Bronchial epithelial cell (primary cell): ENCODE data around the gene SLC30A1. TPM values are rescaled to one million over a fixed set of nuclear protein-coding genes. Genes with fewer than 3 reads are reported as not detected.
"Not testable (repeated sequence)": the region's sequence is repeated elsewhere in the genome, so short reads cannot be mapped to it uniquely, and the experiment has no call there.

Experiments
- DNase-seq: peaks from one replicate; pipeline ENCODE4 v3.0.0-alpha.2; 2010; ENCODE audit warnings: low read depth
- FAIRE-seq: peaks from 2 replicates; lab custom pipeline; 2011; peaks lifted over from hg19 to GRCh38; lab: Jason Lieb, UNC
- H3K27me3 ChIP-seq: 2 replicates; pipeline ENCODE4 v1.5.1; 2011; ENCODE audit warnings: low read length; ENCODE audit not compliant: control insufficient read depth, insufficient read depth
- H3K36me3 ChIP-seq: 2 replicates; pipeline ENCODE4 v1.5.1; 2011; ENCODE audit warnings: low read length; ENCODE audit not compliant: control insufficient read depth, insufficient read depth
- H3K4me3 ChIP-seq: 2 replicates; pipeline ENCODE4 v1.5.1; 2011; ENCODE audit warnings: mild to moderate bottlenecking, low read depth, low read length, control low read depth
- CTCF ChIP-seq: IDR thresholded peaks from 2 replicates; pipeline ENCODE4 v1.5.1; 2011; ENCODE audit warnings: mild to moderate bottlenecking, moderate library complexity, low read length, control low read depth, inconsistent platforms; ENCODE audit not compliant: insufficient read depth, severe bottlenecking
- total RNA-seq: library from RNA; depleted of rRNA; stranded (reverse); fragments of >200 nt; gene quantifications from 2 replicates; pipeline ENCODE4 v1.2.1, GENCODE V29; 2014

Gene SLC30A1, protein sequence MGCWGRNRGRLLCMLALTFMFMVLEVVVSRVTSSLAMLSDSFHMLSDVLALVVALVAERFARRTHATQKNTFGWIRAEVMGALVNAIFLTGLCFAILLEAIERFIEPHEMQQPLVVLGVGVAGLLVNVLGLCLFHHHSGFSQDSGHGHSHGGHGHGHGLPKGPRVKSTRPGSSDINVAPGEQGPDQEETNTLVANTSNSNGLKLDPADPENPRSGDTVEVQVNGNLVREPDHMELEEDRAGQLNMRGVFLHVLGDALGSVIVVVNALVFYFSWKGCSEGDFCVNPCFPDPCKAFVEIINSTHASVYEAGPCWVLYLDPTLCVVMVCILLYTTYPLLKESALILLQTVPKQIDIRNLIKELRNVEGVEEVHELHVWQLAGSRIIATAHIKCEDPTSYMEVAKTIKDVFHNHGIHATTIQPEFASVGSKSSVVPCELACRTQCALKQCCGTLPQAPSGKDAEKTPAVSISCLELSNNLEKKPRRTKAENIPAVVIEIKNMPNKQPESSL
- total RNA-seq, result 29.0 and 36.4 TPM in 2 replicates

DNA sequence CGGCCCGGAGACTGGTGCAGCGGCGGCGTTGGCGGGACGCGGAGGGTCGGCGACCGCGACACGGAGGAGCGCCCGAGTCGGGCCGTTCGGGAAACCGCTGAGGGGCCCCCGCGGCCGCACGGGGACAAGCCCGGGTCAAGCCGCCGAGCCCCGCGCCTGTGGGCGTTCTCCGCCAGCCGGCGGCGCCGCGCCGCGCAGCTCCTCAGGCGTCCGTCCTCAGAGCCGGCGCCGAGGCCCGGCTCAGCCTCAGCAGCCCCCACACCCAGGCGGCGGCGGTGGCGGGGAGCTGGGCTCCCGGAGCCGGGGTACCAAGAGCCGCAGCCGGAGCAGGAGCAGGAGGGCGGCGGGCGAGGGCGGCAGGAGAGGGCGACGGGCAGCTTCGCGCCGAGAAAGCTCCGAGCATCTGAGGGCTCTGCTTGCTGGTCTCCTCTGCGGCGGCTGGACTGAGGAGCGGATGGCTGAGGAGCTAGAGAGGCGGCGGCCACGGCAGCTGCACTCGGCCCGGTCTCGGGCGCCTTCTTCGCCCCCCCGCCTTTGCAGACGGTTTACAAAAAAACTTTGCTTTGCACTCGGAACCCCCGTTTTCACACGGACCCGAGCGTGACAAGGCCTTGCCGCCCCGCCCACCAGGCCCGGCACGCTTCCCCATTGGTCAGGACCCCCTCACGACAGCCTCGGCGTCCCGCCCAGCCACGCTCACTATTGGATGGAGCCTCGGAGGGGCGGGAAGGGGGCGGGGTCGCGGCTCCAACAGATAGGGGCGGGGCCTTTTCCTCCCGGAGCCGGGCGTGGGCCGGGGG is at the start of gene SLC30A1:
Gene SLC30A1, minus strand, starts transcription at position 522 of the 800 bp plus-strand sequence. CDS start 549 bp downstream, outside the sequence.
- DNase-seq, result peak; percentile 90
- Histone ChIP-seq H3K27me3 (no peaks in the 10 kb centered on the region), H3K36me3 (no peaks in the 10 kb centered on the region), H3K4me3 (peak within 1 kb of the TSS; percentile 65)
- TF ChIP-seq CTCF, result no peak
- no peak for FAIRE-seq

- TF ChIP-seq CTCF, result no peak
Observed at GRCh38 chr1:211628417-211628816, 49.5 kb upstream of the SLC30A1 start.

DNA sequence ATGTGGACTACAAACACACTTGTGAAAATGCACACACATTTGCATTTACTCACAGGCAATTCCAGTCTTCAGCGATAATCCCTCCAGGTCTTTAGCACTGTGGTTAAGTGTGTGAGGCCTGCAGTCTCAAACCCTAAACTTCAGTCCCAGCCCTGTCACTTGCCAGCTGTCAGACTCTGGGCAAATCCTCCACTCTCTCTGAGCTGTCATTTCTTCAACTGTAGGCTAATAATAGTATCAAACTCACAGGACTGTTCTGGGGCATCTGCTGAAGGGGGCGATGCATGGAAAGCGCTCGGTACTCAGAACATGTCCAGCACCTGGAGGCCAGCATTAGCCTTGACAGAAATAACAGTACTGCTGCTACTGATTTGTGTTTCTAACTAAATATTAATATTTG is 48.3 kb upstream of the SLC30A1 start:
- Histone ChIP-seq H3K36me3 (no peaks in the 10 kb centered on the region), H3K27me3 (no peaks in the 10 kb centered on the region), H3K4me3 (no peak overlapping the region)
- FAIRE-seq (no peak), DNase-seq (no peak)
- no peak for TF ChIP-seq CTCF

More at GRCh38 chr1:211628417-211628816, 49.5 kb upstream of the SLC30A1 start:
- DNase-seq (no peak), FAIRE-seq (no peak)
- no peaks in the 10 kb centered on the region for H3K27me3 ChIP-seq
- no peak overlapping the region for H3K4me3 ChIP-seq
- H3K36me3 ChIP-seq, result no peaks in the 10 kb centered on the region

DNA sequence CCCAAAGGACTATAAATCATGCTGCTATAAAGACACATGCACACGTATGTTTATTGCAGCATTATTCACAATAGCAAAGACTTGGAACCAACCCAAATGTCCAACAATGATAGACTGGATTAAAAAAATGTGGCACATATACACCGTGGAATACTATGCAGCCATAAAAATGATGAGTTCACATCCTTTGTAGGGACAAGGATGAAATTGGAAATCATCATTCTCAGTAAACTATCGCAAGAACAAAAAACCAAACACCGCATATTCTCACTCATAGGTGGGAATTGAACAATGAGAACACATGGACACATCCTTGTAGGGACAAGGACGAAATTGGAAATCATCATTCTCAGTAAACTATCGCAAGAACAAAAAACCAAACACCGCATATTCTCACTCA is 46.9 kb upstream of the SLC30A1 start:
- not testable (repeated sequence) for H3K4me3 ChIP-seq, DNase-seq, H3K36me3 ChIP-seq, FAIRE-seq, H3K27me3 ChIP-seq

GRCh38 chr1:211625040-211625439 is 46.1 kb upstream of the SLC30A1 start:
- FAIRE-seq, result no peak
- Histone ChIP-seq H3K36me3 (no peaks in the 10 kb centered on the region), H3K27me3 (no peaks in the 10 kb centered on the region), H3K4me3 (no peak overlapping the region)
- peak; percentile 33 for TF ChIP-seq CTCF
- DNase-seq, result peak; percentile 57

- H3K4me3 ChIP-seq, result no peak overlapping the region
- H3K27me3 ChIP-seq, result no peaks in the 10 kb centered on the region
- FAIRE-seq (no peak), DNase-seq (no peak)
- no peak for TF ChIP-seq CTCF
- H3K36me3 ChIP-seq, result no peaks in the 10 kb centered on the region
Observed at GRCh38 chr1:211623515-211623914, 44.6 kb upstream of the SLC30A1 start.
